NCI-H82 treated with DMSO at 0.1 percent for 48 hours (cell line): ENCODE results near the gene FAM9C.
"Not testable (repeated sequence)": the region's sequence is repeated elsewhere in the genome, so short reads cannot be mapped to it uniquely, and the experiment has no call there.

ENCODE experiments used
- DNase-seq: peaks from one replicate; lab custom pipeline; 2025; ENCODE audit not compliant: unreplicated experiment; lab: John Stamatoyannopoulos, UW

The FAM9C gene

GRCh38 chrX:13076176-13076961, 31.9 kb upstream of the FAM9C start:
- no peak for DNase-seq

DNA sequence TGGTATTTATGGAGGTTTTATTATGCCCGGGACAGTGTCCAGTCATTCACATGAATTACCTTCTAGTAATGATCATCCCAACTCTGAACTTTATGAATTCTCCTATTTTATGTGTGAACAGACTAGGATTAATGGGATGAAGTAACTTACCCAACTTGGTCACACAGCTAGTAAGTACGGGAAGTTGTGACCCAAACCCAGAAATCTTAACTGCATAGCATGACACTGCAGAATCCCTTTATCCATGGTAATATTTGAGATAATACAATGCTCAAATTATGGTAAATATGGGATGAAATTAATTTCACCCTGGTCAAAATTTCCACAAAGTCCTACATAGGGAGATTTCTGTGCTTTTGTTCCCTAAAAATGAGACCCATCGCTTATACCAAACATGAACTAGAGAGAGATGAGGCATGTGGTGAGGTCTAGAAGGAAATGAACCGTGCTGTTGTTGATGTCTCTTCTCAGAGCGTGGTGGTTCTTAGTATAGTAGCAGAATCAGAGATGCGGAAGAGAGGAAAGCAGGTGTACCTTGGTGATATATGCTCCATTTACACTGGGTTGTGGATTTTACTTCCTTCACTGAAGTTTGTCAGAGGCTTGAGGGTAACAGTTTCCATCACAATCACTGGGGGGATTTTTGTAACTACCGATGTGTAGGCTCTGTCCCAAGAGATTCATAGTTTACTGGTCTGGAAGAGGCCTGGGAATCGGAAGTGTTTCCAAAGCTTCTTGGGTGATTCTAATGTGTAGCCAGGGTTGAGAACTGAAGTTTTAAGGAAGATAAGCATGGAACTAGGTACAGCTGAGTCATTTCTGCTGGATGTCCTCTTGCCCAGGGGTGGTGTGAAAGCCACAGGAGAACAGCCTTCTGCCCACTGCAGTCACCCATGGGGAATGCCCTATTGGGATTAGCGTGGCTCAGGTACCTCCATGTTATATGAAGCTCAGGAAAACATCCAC, 30.2 kb upstream of the FAM9C start:
- no peak for DNase-seq

GRCh38 chrX:13069771-13070416, 25.5 kb upstream of the FAM9C start:
- DNase-seq, result no peak

- no peak for DNase-seq
Observed at GRCh38 chrX:13068651-13069050, 24.2 kb upstream of the FAM9C start.

DNA sequence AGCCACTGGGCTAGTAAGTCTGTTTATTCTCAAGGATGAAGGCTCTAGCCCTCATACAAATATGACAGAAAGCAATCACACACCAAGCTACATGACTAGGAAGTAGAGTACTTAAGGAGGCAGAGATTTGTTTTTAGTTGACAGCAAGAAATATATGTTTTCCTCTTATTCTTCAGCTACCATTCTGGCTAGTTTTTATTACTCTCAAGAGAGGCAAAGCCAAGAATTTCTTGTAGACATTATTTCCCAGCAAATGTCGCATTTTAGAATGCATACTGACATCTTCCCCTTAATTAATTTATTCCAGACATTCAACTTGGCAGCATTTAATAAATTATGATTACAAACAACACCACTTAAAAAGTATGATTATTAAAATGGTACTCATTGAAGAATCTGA, 23.4 kb upstream of the FAM9C start:
- DNase-seq, result no peak

GRCh38 chrX:13066391-13066790, 22.0 kb upstream of the FAM9C start:
- DNase-seq, result no peak

DNA sequence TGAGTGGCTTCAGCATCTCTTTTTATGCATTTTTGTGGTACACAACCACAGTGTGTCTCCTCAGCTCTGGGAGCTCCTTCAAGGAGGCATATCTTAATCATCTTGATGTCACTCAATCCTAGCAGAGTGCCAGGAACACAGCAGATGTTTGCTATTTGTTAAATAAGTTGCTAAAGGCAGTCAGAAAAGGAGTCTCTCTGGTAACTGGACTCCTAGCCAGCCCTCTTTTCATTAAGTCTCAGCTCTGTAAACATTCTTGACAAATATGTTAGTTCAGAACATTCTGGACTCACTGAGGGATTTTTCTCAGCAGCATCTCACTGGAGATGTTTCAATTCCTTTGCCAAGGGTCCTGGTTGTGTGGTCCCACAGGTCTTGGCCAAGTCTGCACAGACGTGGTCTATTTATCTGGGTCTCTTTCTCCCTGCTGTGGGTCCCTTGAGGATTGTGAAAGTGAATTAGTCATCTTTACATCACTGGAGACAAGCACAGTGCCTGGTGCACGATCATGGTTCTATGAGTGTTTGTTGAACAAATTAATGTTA, 20.3 kb upstream of the FAM9C start:
- DNase-seq, result no peak

DNA sequence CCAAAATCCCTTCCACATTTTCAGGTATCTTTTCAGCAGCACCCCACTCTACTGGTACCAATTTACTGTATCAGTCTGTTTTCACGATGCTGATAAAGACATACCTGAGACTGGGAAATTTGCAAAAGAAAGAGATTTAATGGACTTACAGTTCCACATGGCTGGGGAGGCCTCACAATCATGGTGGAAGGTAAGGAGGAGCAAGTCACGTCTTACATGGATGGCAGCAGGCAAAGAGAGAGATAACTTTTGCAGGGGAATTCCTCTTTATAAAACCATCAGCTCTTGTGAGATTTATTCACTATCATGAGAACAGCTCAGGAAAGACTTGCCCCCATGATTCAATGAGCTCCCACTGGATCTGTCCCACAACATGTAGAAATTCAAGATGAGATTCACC, 18.7 kb upstream of the FAM9C start:
- DNase-seq, result not testable (repeated sequence)

DNA sequence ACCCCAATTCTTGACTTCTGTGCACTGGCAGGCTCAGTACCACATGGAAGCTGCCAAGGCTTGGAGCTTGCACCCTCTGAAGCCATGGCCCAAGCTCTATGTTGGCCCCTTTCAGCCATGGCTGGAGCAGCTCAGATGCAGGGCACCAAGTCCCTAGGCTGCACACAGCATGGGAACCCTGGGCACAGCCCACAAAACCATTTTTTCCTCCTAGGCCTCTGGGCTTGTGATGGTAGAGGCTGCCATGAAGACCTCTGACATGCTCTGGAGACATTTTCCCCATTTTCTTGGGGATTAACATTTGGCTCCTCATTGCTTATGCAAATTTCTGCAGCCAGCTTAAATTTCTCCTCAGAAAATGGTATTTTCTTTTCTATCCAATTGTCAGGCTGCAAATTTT, 17.9 kb upstream of the FAM9C start:
- not testable (repeated sequence) for DNase-seq

DNA sequence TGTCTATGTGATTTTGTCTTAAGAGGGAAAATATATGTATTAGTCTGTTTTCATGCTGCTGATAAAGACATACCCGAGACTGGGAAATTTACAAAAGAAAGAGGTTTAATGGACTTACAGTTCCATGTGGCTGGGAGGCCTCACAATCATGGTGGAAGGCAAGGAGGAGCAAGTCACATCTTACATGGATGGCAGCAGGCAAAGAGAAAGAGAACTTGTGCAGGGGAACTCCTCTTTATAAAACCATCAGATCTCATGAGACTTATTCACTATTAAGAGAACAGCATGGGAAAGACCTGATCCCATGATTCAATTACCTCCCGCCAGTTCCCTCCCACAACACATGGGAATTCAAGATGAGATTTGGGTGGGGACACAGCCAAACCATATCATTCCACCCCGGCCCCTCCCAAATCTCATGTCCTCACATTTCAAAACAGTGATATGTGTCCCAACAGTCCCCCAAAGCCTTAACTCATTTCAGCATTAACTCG, 16.8 kb upstream of the FAM9C start:
- DNase-seq, result not testable (repeated sequence)

DNA sequence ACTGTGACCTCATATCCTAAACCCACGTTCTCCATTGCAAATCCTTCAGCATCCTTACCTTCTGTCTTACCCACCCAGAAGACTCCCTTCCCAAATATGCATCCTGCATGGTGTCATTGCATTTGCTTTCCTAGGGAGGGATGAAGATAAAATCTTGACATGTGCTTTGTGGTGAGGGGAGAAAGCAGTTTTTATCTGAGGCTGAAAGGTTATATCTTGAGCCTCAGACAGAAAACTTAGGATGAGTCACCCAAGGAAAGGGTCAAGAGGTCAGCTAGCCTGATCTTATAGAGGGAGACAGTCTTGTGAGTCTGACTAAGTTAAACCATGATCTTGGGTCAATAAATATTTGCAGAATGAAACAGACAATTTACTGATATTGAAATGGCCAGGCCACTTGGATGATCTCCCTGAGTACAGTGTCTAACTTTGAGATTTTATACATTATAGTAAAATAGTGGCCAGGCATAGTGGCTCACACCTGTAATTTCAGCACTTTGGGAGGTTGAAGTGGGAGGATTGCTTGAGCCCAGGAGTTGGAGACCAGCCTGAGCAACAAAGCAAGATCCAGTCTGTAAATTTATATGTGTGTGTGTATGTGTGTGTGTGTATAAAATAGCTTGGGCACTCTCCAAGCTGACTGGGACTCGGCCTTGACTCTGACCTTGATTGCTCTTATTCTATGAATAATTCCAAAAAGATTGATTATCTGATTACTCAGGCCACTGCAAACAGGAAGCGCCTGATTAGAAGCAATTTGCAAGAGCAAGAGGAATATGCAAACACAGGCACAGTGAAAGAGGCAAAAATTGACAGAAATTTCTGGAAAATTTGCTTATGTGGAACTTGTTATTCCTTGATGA, 15.4 kb upstream of the FAM9C start:
- no peak for DNase-seq

GRCh38 chrX:13055486-13055885, 11.1 kb upstream of the FAM9C start:
- DNase-seq, result no peak

DNA sequence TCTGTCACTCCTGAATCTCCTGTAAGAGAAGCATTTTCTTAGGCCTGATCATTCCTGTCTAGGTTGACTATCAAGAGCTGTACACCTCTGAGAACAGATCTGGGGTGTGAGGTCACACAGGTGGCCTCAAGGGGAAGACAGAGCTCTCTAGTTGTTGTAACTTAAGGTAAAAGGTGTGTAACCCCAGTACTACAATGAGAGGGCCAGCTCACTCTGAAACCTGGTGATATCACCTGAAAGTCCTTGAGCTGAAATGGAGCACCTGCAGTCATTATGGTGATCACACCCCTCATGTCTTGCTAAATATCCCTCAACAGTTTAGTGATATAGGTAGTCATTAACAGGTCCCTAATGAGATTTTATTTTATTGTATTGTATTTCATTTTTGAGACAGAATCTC, 8.8 kb upstream of the FAM9C start:
- no peak for DNase-seq

- no peak for DNase-seq
Observed at GRCh38 chrX:13051529-13052172, 7.2 kb upstream of the FAM9C start.

GRCh38 chrX:13051167-13051528, 6.7 kb upstream of the FAM9C start:
- DNase-seq, result no peak

GRCh38 chrX:13050151-13050550, 5.7 kb upstream of the FAM9C start:
- DNase-seq, result no peak

GRCh38 chrX:13048280-13048679, 3.9 kb upstream of the FAM9C start:
- no peak for DNase-seq

- DNase-seq, result no peak
Observed at GRCh38 chrX:13047759-13048158, 3.3 kb upstream of the FAM9C start.

GRCh38 chrX:13046141-13046855, 1.9 kb upstream of the FAM9C start:
- DNase-seq, result no peak
